ENCODE data around the gene CORO2B. TPM values are rescaled to one million over a fixed set of nuclear protein-coding genes. Genes with fewer than 3 reads are reported as not detected.

The CORO2B gene
- total RNA-seq, 1 experiment from 2014 or later, result 0.14 TPM

DNA sequence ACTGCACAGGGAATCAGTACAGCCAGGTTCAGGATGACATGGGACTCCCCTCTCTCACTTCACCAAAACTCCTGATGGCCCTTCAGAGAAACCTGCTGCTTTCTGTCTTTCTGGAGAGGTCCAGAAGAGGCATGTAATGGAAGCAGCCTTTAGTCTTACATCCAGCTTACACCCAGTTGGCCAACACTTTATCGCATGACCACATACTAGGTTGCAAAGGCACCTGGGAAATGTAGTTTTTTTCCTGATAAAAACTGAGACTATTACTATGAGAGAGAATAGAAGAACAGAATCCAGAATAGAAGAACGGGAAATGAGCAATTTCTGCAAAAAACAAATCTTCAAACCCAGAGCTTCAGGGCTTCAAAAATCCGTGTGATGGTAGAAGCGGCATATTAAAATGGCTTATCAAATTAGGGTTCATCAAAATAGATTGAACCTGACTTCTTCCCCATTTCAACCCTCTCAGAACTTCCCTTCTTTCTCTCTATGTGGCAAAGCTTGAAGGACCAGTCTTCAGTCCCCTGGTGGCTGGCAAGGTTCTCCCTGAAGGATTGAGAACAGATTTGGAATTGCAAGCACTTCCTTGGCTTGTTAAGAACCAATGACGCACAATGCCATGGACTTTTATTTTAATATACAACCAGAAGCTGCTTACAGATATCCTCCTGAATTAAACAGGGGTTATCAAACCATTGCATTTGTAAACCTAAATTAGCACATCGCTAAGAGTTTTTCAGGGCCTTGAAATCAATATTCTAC, 34.4 kb downstream of the CORO2B start:
- intact Hi-C loops (cut with micrococcal nuclease; ENCODE audit: unreplicated experiment), result no loop called here
- H3K27me3 Mint-ChIP-seq (ENCODE audit: unreplicated experiment), result peaks cover 77% of the 10 kb centered on the region
- no peaks in the 10 kb centered on the region for H3K4me1 Mint-ChIP-seq (ENCODE audit: low read depth, unreplicated experiment)
- no peak overlapping the region for H3K27ac Mint-ChIP-seq (ENCODE audit: unreplicated experiment)
- no peak for DNase-seq
- no peaks in the 10 kb centered on the region for H3K9me3 Mint-ChIP-seq (ENCODE audit: low read depth, unreplicated experiment)
- TF ChIP-seq, protein P1, sequence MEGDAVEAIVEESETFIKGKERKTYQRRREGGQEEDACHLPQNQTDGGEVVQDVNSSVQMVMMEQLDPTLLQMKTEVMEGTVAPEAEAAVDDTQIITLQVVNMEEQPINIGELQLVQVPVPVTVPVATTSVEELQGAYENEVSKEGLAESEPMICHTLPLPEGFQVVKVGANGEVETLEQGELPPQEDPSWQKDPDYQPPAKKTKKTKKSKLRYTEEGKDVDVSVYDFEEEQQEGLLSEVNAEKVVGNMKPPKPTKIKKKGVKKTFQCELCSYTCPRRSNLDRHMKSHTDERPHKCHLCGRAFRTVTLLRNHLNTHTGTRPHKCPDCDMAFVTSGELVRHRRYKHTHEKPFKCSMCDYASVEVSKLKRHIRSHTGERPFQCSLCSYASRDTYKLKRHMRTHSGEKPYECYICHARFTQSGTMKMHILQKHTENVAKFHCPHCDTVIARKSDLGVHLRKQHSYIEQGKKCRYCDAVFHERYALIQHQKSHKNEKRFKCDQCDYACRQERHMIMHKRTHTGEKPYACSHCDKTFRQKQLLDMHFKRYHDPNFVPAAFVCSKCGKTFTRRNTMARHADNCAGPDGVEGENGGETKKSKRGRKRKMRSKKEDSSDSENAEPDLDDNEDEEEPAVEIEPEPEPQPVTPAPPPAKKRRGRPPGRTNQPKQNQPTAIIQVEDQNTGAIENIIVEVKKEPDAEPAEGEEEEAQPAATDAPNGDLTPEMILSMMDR (IDR thresholded peaks at IDR 0.05; ENCODE audit: unreplicated experiment), result no peak
- CTCF ChIA-PET, result interaction anchor here (0.9 kb wide), 1 partner anchor 61 kb away, joined by 3 read pairs; no protein-coding TSS in a partner anchor
- H3K4me3 Mint-ChIP-seq (ENCODE audit: low read depth, unreplicated experiment), result no peak overlapping the region
- no peaks in the 10 kb centered on the region for H3K36me3 Mint-ChIP-seq (ENCODE audit: insufficient read depth, unreplicated experiment)
- no TSS peak for BruUV-seq (replicated peaks)

DNA sequence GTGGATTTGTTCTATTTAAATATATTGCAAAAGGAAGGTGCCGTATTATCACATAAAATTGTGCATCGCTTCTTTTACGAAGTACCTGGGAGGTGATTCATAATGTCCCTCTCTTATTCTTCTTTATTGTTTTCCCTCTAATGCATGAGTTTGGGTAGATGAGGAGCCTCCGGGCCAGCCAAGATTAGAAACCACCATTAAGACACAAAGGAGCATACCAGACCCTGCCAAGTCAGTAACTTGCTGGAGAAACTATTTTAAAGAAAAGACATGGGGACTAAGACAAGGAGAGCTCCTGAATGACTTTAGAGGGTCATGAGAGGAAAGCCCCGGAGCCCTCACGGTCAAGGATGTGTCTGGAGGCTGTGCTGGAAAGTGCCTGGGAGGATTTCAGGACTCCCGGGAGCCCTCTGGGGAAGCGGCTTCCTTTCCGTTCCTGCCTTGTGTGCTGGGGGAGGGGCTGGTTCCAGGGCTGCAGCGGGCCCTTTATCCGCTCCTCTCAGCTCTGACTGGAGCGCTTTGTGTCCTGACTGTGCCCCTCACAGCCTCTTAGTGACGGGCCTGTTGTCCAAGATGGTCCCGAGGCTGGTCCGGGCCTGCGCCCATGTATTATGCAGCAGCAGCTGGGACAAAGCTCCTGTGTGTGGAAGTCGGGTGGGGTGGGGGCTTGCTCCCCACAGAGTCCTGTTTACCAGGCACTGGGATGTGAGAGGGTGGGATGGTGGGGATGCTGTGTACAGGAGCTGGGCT, 35.7 kb downstream of the CORO2B start:
- CTCF ChIA-PET, result no interaction called here
- intact Hi-C loops (cut with micrococcal nuclease; ENCODE audit: unreplicated experiment), result no loop called here
- H3K9me3 Mint-ChIP-seq (ENCODE audit: low read depth, unreplicated experiment), result no peaks in the 10 kb centered on the region
- no peak overlapping the region for H3K27ac Mint-ChIP-seq (ENCODE audit: unreplicated experiment)
- H3K4me3 Mint-ChIP-seq (ENCODE audit: low read depth, unreplicated experiment), result no peak overlapping the region
- H3K27me3 Mint-ChIP-seq (ENCODE audit: unreplicated experiment), result peaks cover 77% of the 10 kb centered on the region
- no peaks in the 10 kb centered on the region for H3K36me3 Mint-ChIP-seq (ENCODE audit: insufficient read depth, unreplicated experiment)
- H3K4me1 Mint-ChIP-seq (ENCODE audit: low read depth, unreplicated experiment), result no peaks in the 10 kb centered on the region
- BruUV-seq (replicated peaks), result no TSS peak
- no peak for DNase-seq
- TF ChIP-seq, protein P1 (IDR thresholded peaks at IDR 0.05; ENCODE audit: unreplicated experiment), result no peak

DNA sequence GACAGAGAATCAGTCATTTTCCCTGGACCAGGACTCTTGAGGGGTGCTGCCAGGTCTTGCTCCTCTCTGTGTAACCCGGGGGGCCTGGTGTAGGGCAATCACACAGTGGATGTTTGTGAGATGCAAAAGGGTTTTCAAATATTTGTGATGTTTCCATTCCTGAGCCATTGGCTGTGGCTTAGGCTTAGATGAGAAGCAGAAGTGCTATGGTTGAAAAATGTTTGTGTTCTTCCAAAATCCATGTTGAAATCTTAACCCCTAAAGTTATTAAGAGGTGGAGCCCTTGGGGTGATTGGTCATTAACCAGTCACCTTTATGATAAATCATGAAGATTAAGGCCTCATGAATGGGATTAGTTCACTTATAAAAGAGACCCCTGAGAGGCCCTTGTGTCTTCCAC, 36.5 kb downstream of the CORO2B start:
- no peak overlapping the region for H3K27ac Mint-ChIP-seq (ENCODE audit: unreplicated experiment)
- no peaks in the 10 kb centered on the region for H3K36me3 Mint-ChIP-seq (ENCODE audit: insufficient read depth, unreplicated experiment)
- no peaks in the 10 kb centered on the region for H3K4me1 Mint-ChIP-seq (ENCODE audit: low read depth, unreplicated experiment)
- H3K4me3 Mint-ChIP-seq (ENCODE audit: low read depth, unreplicated experiment), result no peak overlapping the region
- H3K27me3 Mint-ChIP-seq (ENCODE audit: unreplicated experiment), result peaks cover 73% of the 10 kb centered on the region
- TF ChIP-seq, protein P1 (IDR thresholded peaks at IDR 0.05; ENCODE audit: unreplicated experiment), result no peak
- DNase-seq, result no peak
- intact Hi-C loops (cut with micrococcal nuclease; ENCODE audit: unreplicated experiment), result no loop called here
- no peaks in the 10 kb centered on the region for H3K9me3 Mint-ChIP-seq (ENCODE audit: low read depth, unreplicated experiment)
- CTCF ChIA-PET, result no interaction called here
- BruUV-seq (replicated peaks), result no TSS peak

DNA sequence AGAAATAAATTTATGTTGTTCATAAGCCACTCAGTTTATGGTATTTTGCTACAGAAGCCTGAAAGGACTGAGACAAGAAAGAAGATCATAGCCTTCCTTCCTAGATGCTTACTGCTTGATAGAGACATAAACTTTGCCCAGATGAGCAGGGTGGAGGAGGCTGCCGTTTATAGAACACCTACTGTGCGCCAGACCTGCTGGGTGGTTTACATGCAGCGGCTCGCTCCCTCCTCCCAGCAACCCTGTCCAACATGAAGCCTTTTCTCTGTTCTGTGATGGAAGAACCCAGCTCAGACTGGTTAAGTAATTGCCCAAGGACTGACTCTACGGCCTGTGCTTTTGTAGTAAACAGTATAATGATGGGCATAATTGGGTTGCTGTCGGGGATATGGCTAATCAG, 37.0 kb downstream of the CORO2B start:
- Mint-ChIP-seq H3K27ac (ENCODE audit: unreplicated experiment) (no peak overlapping the region), H3K36me3 (ENCODE audit: insufficient read depth, unreplicated experiment) (no peaks in the 10 kb centered on the region), H3K4me1 (ENCODE audit: low read depth, unreplicated experiment) (no peaks in the 10 kb centered on the region), H3K4me3 (ENCODE audit: low read depth, unreplicated experiment) (no peak overlapping the region), H3K27me3 (ENCODE audit: unreplicated experiment) (peaks cover 70% of the 10 kb centered on the region), H3K9me3 (ENCODE audit: low read depth, unreplicated experiment) (no peaks in the 10 kb centered on the region)
- TF ChIP-seq, protein P1 (IDR thresholded peaks at IDR 0.05; ENCODE audit: unreplicated experiment), result no peak
- BruUV-seq (replicated peaks), result no TSS peak
- no peak for DNase-seq
- CTCF ChIA-PET, result no interaction called here
- intact Hi-C loops (cut with micrococcal nuclease; ENCODE audit: unreplicated experiment), result no loop called here

Data from Calu3 (cell line).